ENCODE results near the gene MAP3K14. TPM values are rescaled to one million over a fixed set of nuclear protein-coding genes. Genes with fewer than 3 reads are reported as not detected.
A peak's percentile ranks its signal among the peaks of the same experiment; 100 is the strongest.

The MAP3K14 gene
- total RNA-seq, 1 donor from 2014 or later = 5.2 TPM

DNA sequence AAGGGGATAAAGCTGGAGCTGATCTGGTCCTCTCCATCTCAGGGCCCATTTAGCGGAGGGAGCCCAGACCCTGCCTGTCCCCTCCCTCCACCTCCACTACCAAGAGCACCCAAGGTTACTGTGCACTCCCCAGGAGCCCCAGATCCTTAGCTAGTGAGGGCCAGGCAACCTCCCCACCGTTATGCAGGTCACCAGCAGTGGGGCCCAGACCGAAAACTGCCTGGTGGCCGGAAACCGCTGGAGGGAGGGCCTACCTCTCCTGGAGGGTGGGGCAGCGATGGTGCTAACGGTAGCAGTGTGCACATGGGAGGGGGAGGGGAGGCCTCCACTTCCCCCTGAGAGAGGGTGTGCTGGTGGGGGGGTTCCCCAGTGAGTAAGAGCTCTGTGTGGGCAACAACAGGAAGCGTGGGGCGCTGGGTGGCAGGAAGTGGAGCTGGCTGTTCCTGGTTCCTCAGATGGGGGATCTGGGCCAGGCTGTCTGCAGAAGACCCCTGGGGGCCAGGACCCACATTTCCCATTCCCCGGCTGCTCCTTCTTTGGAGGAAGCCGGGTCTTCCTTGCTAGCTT, 90.8 kb downstream of the MAP3K14 start:
- Mint-ChIP-seq H3K4me3 (ENCODE audit: unreplicated experiment) (no peak overlapping the region), H3K9me3 (ENCODE audit: unreplicated experiment) (no peaks in the 10 kb centered on the region), H3K27ac (ENCODE audit: unreplicated experiment) (peak overlapping the region; percentile 77), H3K36me3 (ENCODE audit: low read depth, unreplicated experiment) (no peaks in the 10 kb centered on the region), H3K27me3 (ENCODE audit: unreplicated experiment) (peaks cover 8% of the 10 kb centered on the region), H3K4me1 (ENCODE audit: unreplicated experiment) (peaks cover 25% of the 10 kb centered on the region)
- no peak for DNase-seq (ENCODE audit: low spot score)
- TF ChIP-seq, protein P1, sequence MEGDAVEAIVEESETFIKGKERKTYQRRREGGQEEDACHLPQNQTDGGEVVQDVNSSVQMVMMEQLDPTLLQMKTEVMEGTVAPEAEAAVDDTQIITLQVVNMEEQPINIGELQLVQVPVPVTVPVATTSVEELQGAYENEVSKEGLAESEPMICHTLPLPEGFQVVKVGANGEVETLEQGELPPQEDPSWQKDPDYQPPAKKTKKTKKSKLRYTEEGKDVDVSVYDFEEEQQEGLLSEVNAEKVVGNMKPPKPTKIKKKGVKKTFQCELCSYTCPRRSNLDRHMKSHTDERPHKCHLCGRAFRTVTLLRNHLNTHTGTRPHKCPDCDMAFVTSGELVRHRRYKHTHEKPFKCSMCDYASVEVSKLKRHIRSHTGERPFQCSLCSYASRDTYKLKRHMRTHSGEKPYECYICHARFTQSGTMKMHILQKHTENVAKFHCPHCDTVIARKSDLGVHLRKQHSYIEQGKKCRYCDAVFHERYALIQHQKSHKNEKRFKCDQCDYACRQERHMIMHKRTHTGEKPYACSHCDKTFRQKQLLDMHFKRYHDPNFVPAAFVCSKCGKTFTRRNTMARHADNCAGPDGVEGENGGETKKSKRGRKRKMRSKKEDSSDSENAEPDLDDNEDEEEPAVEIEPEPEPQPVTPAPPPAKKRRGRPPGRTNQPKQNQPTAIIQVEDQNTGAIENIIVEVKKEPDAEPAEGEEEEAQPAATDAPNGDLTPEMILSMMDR (IDR thresholded peaks at IDR 0.05; ENCODE audit: unreplicated experiment) = no peak

DNA sequence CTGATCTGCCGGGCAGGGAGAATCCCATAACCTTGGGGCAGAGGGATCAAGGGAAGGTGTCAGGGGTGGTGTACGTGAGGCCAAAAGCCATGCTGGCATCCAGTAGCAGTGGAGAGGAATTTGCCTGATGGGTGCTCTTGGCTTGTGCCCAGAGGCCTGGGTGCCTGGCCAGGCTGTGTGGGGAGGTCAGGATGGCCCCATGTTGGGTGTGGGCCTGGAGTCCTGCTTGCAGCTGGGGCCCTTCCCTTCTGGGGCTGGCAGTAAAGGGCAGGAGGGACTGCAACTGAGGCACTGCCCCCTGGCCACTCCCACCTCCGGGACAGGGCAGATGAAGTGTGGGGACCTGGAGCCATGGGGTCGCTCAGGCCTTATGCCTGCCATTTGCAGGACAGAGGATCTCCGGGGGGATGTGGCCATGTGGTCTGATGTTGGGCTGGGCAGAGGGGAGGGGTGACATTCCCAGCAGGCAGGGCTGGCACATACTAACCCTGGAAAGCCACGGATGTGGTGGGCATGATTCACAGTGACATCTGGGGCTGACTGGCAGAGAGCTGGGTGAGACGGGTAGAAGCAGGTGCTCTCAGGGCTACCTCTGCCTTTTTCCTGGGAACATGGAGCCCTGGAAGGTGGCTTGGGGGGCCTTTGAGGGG, 91.6 kb downstream of the MAP3K14 start:
- Mint-ChIP-seq H3K27me3 (ENCODE audit: unreplicated experiment) (peaks cover 14% of the 10 kb centered on the region), H3K9me3 (ENCODE audit: unreplicated experiment) (no peaks in the 10 kb centered on the region), H3K36me3 (ENCODE audit: low read depth, unreplicated experiment) (no peaks in the 10 kb centered on the region), H3K4me3 (ENCODE audit: unreplicated experiment) (peak overlapping the region; percentile 37), H3K4me1 (ENCODE audit: unreplicated experiment) (peaks cover 25% of the 10 kb centered on the region), H3K27ac (ENCODE audit: unreplicated experiment) (no peak overlapping the region)
- TF ChIP-seq, protein P1 (IDR thresholded peaks at IDR 0.05; ENCODE audit: unreplicated experiment) = no peak
- DNase-seq (ENCODE audit: low spot score) = no peak

DNA sequence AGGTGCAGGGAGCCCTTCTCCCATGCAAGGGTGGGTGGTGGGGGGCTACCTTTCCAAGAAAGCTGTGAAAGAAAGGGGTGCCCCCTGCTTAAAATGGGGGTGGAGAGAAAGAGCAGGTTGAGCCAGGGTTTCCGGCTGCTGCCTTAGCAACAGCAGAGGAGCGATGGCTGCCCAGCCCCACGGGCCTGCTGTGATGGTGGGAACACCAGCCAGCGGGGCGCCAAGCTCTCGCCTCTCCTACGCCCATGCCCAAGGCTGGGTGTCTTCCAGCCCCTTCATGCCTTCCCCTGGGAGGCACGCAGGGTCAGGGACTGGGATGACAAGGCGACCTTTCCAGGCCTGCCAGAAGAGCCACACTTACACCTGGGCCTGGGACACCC, 92.2 kb downstream of the MAP3K14 start:
- TF ChIP-seq, protein P1 (IDR thresholded peaks at IDR 0.05; ENCODE audit: unreplicated experiment) = no peak
- Mint-ChIP-seq H3K4me1 (ENCODE audit: unreplicated experiment) (peaks cover 22% of the 10 kb centered on the region), H3K27ac (ENCODE audit: unreplicated experiment) (no peak overlapping the region), H3K9me3 (ENCODE audit: unreplicated experiment) (no peaks in the 10 kb centered on the region), H3K36me3 (ENCODE audit: low read depth, unreplicated experiment) (no peaks in the 10 kb centered on the region), H3K27me3 (ENCODE audit: unreplicated experiment) (peaks cover 14% of the 10 kb centered on the region), H3K4me3 (ENCODE audit: unreplicated experiment) (no peak overlapping the region)
- no peak for DNase-seq (ENCODE audit: low spot score)

DNA sequence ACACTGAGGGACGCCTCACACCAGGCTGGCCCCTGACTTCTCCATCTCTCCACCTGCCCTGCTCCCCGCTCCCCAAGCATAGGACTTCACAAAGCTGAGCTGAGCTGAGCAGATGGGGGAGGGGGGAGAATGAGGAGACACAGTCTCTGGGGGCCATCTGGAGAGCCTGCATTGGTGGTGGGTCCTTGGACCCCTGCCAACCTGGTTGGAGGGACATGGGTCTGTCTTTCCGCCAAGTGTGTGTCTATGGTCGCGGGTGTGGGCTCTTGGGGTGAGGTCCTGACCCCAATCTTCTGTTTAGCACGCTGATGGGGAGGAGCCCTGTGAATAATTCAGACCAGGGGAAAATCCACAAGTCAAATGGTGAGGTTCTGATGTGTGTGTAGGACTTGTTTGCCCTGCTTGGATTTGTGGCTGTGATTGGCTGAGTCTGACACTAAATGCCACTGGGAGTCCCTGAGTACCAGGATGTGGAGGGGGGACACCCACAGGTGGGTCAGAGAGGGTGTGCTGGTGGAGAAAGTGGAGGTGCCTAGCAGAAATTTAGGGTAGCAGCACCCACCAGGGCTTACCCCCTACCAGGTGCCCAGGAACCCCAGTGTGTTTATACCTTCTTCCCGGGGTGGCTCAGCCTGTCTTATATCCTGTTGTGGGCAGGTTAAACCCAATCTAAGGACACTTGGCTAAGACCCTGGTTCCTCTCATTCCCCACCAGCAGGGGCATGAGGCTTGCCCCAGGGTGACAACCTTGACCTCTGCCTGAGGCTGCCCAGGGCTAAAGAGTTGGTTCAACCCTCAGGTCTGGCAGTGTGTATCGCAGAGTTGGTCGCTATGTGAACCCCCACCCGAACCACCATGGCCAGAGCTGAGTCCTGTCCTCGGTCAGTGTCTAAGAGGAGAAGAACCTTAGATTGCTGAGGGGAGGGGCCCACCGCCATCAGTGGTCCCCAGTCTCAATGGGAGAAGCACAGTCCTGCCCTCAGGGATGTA, 93.0 kb downstream of the MAP3K14 start:
- peaks cover 22% of the 10 kb centered on the region for H3K4me1 Mint-ChIP-seq (ENCODE audit: unreplicated experiment)
- TF ChIP-seq, protein P1 (IDR thresholded peaks at IDR 0.05; ENCODE audit: unreplicated experiment) = no peak
- peaks cover 14% of the 10 kb centered on the region for H3K27me3 Mint-ChIP-seq (ENCODE audit: unreplicated experiment)
- H3K27ac Mint-ChIP-seq (ENCODE audit: unreplicated experiment) = no peak overlapping the region
- H3K36me3 Mint-ChIP-seq (ENCODE audit: low read depth, unreplicated experiment) = no peaks in the 10 kb centered on the region
- no peaks in the 10 kb centered on the region for H3K9me3 Mint-ChIP-seq (ENCODE audit: unreplicated experiment)
- no peak overlapping the region for H3K4me3 Mint-ChIP-seq (ENCODE audit: unreplicated experiment)
- no peak for DNase-seq (ENCODE audit: low spot score)

Measured in endothelial cell (in vitro differentiated cells).